Activated CD4-positive, alpha-beta T cell treated with anti-CD3 and anti-CD28 coated beads, Interleukin-2, amount 10 ng/mL, durations not matched to agents 24 days and 14 days (primary cell): Measurements from ENCODE around the gene SHQ1. TPM values are rescaled to one million over a fixed set of nuclear protein-coding genes. Genes with fewer than 3 reads are reported as not detected.

Experiments used
- DNase-seq: peaks from one replicate; pipeline ENCODE4 v3.0.0; 2022
- H3K27ac Mint-ChIP-seq: one replicate; pipeline ENCODE4 v1.8.0; 2022; ENCODE audit warnings: mild to moderate bottlenecking, mixed read lengths
- H3K27me3 Mint-ChIP-seq: one replicate; pipeline ENCODE4 v1.8.0; 2022; ENCODE audit warnings: mixed read lengths
- H3K36me3 Mint-ChIP-seq: one replicate; pipeline ENCODE4 v1.8.0; 2022; ENCODE audit warnings: low read depth, mild to moderate bottlenecking, mixed read lengths
- H3K4me1 Mint-ChIP-seq: one replicate; pipeline ENCODE4 v1.8.0; 2021; ENCODE audit warnings: mixed read lengths
- H3K4me3 Mint-ChIP-seq: one replicate; pipeline ENCODE4 v1.8.0; 2022; ENCODE audit warnings: mild to moderate bottlenecking, moderate library complexity, mixed read lengths
- H3K9me3 Mint-ChIP-seq: one replicate; pipeline ENCODE4 v1.8.0; 2021; ENCODE audit warnings: mixed read lengths
- intact Hi-C: fragments of 100-400 bp; cut with micrococcal nuclease; formaldehyde crosslinking; loops from one replicate; pipeline ENCODE4 v1.15.1; 2023
- total RNA-seq: library from RNA; stranded (reverse); gene quantifications from 2 replicates; pipeline ENCODE4 v1.2.3, GENCODE V29; 2022

SHQ1 gene
- total RNA-seq, 1 donor from 2014 or later, result 46.8 TPM

- Mint-ChIP-seq H3K27me3 (no peaks in the 10 kb centered on the region), H3K4me1 (peaks cover 4% of the 10 kb centered on the region), H3K36me3 (peaks cover 20% of the 10 kb centered on the region), H3K4me3 (no peak overlapping the region), H3K9me3 (no peaks in the 10 kb centered on the region), H3K27ac (no peak overlapping the region)
- DNase-seq, result no peak
- intact Hi-C loops, result no loop called here
Measured at GRCh38 chr3:72768481-72768880, 79.8 kb downstream of the SHQ1 start.

- DNase-seq, result no peak
- Mint-ChIP-seq H3K36me3 (peaks cover 22% of the 10 kb centered on the region), H3K4me3 (no peak overlapping the region), H3K27me3 (no peaks in the 10 kb centered on the region), H3K4me1 (peaks cover 4% of the 10 kb centered on the region), H3K27ac (no peak overlapping the region), H3K9me3 (no peaks in the 10 kb centered on the region)
- intact Hi-C loops, result no loop called here
Measured at GRCh38 chr3:72768006-72768441, 80.2 kb downstream of the SHQ1 start.

- Mint-ChIP-seq H3K36me3 (peaks cover 22% of the 10 kb centered on the region), H3K4me3 (no peak overlapping the region), H3K9me3 (no peaks in the 10 kb centered on the region), H3K4me1 (peaks cover 7% of the 10 kb centered on the region), H3K27me3 (no peaks in the 10 kb centered on the region), H3K27ac (no peak overlapping the region)
- no peak for DNase-seq
- intact Hi-C loops, result no loop called here
Measured at GRCh38 chr3:72766866-72767265, 81.4 kb downstream of the SHQ1 start.

- DNase-seq, result no peak
- Mint-ChIP-seq H3K36me3 (peaks cover 24% of the 10 kb centered on the region), H3K4me1 (peaks cover 14% of the 10 kb centered on the region), H3K9me3 (no peaks in the 10 kb centered on the region), H3K27ac (no peak overlapping the region), H3K27me3 (no peaks in the 10 kb centered on the region), H3K4me3 (no peak overlapping the region)
- intact Hi-C loops, result no loop called here
Measured at GRCh38 chr3:72763751-72764440, 84.3 kb downstream of the SHQ1 start.

- Mint-ChIP-seq H3K36me3 (peaks cover 33% of the 10 kb centered on the region), H3K4me3 (no peak overlapping the region), H3K27me3 (no peaks in the 10 kb centered on the region), H3K27ac (no peak overlapping the region), H3K9me3 (peaks cover 4% of the 10 kb centered on the region), H3K4me1 (peaks cover 32% of the 10 kb centered on the region)
- intact Hi-C loops, result no loop called here
- no peak for DNase-seq
Measured at GRCh38 chr3:72761410-72761809, 86.8 kb downstream of the SHQ1 start.

GRCh38 chr3:72760225-72760624, 88.0 kb downstream of the SHQ1 start:
- Mint-ChIP-seq H3K9me3 (peaks cover 4% of the 10 kb centered on the region), H3K4me1 (peaks cover 40% of the 10 kb centered on the region), H3K27me3 (no peaks in the 10 kb centered on the region), H3K36me3 (peaks cover 29% of the 10 kb centered on the region), H3K4me3 (no peak overlapping the region), H3K27ac (no peak overlapping the region)
- no peak for DNase-seq
- intact Hi-C loops, result no loop called here

- H3K36me3 Mint-ChIP-seq, result peaks cover 32% of the 10 kb centered on the region
- peaks cover 4% of the 10 kb centered on the region for H3K9me3 Mint-ChIP-seq
- H3K4me1 Mint-ChIP-seq, result peaks cover 39% of the 10 kb centered on the region
- DNase-seq, result peak; percentile 87
- H3K27me3 Mint-ChIP-seq, result no peaks in the 10 kb centered on the region
- peak overlapping the region; percentile 81 for H3K27ac Mint-ChIP-seq
- H3K4me3 Mint-ChIP-seq, result peak overlapping the region; percentile 60
- intact Hi-C loops, result loop anchor here (1.0 to 10.0 kb wide), 6 partner anchors 18 to 882 kb away; no protein-coding TSS in a partner anchor
Measured at GRCh38 chr3:72756900-72757299, 91.3 kb downstream of the SHQ1 start.

- H3K4me3 Mint-ChIP-seq, result no peak overlapping the region
- H3K4me1 Mint-ChIP-seq, result peaks cover 35% of the 10 kb centered on the region
- DNase-seq, result no peak
- peaks cover 4% of the 10 kb centered on the region for H3K9me3 Mint-ChIP-seq
- no peaks in the 10 kb centered on the region for H3K27me3 Mint-ChIP-seq
- peaks cover 29% of the 10 kb centered on the region for H3K36me3 Mint-ChIP-seq
- H3K27ac Mint-ChIP-seq, result peak overlapping the region; percentile 7
- intact Hi-C loops, result loop anchor here (2.0 to 10.0 kb wide), 2 partner anchors 120 to 880 kb away; no protein-coding TSS in a partner anchor
Measured at GRCh38 chr3:72754582-72754981, 93.7 kb downstream of the SHQ1 start.

- H3K27ac Mint-ChIP-seq, result peak overlapping the region; percentile 12
- peaks cover 28% of the 10 kb centered on the region for H3K36me3 Mint-ChIP-seq
- peaks cover 4% of the 10 kb centered on the region for H3K9me3 Mint-ChIP-seq
- no peak for DNase-seq
- H3K4me1 Mint-ChIP-seq, result peaks cover 39% of the 10 kb centered on the region
- intact Hi-C loops, result loop anchor here (10.0 kb wide), 1 partner anchor 879 kb away; no protein-coding TSS in a partner anchor
- no peaks in the 10 kb centered on the region for H3K27me3 Mint-ChIP-seq
- H3K4me3 Mint-ChIP-seq, result no peak overlapping the region
Measured at GRCh38 chr3:72753495-72753894, 94.8 kb downstream of the SHQ1 start.

GRCh38 chr3:72750405-72750965, 97.8 kb downstream of the SHQ1 start:
- no peak for DNase-seq
- H3K36me3 Mint-ChIP-seq, result peaks cover 20% of the 10 kb centered on the region
- no peak overlapping the region for H3K27ac Mint-ChIP-seq
- H3K27me3 Mint-ChIP-seq, result no peaks in the 10 kb centered on the region
- no peak overlapping the region for H3K4me3 Mint-ChIP-seq
- no peaks in the 10 kb centered on the region for H3K9me3 Mint-ChIP-seq
- intact Hi-C loops, result loop anchor here (10.0 kb wide), 1 partner anchor 876 kb away; no protein-coding TSS in a partner anchor
- H3K4me1 Mint-ChIP-seq, result peaks cover 18% of the 10 kb centered on the region

GRCh38 chr3:72748659-72749058, 99.6 kb downstream of the SHQ1 start:
- no peak overlapping the region for H3K27ac Mint-ChIP-seq
- H3K36me3 Mint-ChIP-seq, result peaks cover 17% of the 10 kb centered on the region
- intact Hi-C loops, result no loop called here
- peaks cover 13% of the 10 kb centered on the region for H3K4me1 Mint-ChIP-seq
- H3K9me3 Mint-ChIP-seq, result peaks cover 3% of the 10 kb centered on the region
- no peaks in the 10 kb centered on the region for H3K27me3 Mint-ChIP-seq
- no peak for DNase-seq
- no peak overlapping the region for H3K4me3 Mint-ChIP-seq

- Mint-ChIP-seq H3K4me1 (peaks cover 11% of the 10 kb centered on the region), H3K27ac (no peak overlapping the region), H3K36me3 (peaks cover 10% of the 10 kb centered on the region), H3K27me3 (no peaks in the 10 kb centered on the region), H3K9me3 (peaks cover 5% of the 10 kb centered on the region), H3K4me3 (no peak overlapping the region)
- no peak for DNase-seq
- intact Hi-C loops, result no loop called here
Measured at GRCh38 chr3:72746430-72747411, 101.5 kb downstream of the SHQ1 start.

GRCh38 chr3:72745146-72745999, 102.9 kb downstream of the SHQ1 start:
- no peak for DNase-seq
- H3K27me3 Mint-ChIP-seq, result no peaks in the 10 kb centered on the region
- no peak overlapping the region for H3K4me3 Mint-ChIP-seq
- H3K4me1 Mint-ChIP-seq, result peaks cover 11% of the 10 kb centered on the region
- H3K27ac Mint-ChIP-seq, result no peak overlapping the region
- intact Hi-C loops, result no loop called here
- peaks cover 5% of the 10 kb centered on the region for H3K9me3 Mint-ChIP-seq
- peaks cover 10% of the 10 kb centered on the region for H3K36me3 Mint-ChIP-seq
